Measurements from ENCODE around the gene WDSUB1.

WDSUB1 gene

DNA sequence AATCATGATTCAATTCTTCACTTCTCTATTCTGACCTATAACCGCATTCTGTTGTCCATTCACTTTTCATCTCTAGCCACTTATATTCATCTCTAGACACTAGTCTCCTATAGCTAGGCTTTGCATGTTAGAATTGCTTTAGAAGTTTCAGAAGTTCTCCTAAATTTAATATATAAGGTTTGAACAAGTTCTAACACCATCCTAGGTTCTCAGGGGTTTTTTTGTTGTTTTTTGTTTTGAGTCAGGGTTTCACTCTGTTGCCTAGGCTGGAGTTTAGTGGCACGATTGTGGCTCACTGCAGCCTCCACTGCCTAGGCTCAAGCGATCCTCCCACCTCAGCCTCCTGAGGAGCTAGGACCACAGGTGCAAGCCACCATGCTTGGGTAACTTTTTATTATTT lies 19.9 kb downstream of the WDSUB1 start:
- no peak for DNase-seq

DNA sequence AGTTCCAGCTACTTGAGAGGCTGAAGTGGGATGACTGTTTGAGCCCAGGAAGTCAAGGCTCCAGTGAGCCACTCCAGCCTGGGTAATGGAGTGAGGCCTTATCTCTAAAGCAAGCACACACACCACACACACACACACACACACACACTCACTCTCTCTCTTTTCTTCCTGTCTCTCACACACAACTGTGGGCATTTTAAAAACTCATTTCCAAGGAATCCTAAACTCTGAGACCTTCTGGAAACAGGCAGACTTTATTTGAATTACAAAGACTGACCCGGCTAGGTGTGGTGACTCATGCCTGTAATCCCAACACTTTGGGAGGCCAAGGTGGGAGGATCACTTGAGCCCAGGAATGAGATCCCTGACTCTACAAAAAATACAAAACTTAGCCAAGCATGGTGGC lies 21.3 kb downstream of the WDSUB1 start:
- DNase-seq = no peak

DNA sequence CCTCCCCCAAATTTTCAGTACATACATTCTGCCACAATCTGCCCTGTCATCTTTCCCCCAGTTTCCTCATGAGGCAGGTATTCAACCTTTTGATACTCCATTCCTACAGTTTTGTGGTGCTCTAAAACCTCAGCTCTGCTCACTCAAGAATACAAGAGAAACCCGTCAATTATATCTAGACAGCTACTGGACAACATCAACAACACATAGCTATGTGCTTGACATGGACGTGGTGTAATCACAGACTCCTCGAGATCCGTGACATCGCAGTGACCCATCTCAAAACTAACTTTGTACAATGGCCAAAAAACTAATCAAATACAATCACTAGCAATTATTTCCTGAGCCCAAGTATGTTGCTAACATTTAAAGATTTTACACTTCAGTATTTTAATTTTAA lies 23.6 kb downstream of the WDSUB1 start:
- no peak for DNase-seq

DNA sequence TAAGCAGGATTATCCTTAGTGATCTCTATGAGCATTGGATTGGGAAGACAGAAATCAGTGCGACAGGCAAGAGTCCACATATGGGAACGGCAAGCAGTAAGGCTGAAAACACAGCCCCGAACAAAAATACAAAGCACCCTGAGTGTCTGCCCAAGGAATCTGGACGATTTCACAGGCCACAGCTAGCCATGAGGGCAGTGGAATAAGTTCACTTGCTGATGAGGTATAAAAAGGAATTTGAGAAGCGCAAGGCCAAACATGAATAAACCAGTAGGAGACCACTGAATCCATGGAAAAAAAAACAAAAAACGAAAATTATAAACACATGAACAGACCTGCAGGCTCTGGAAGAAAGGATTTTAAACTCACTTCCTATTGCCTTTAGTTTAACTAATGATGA lies 24.3 kb downstream of the WDSUB1 start:
- no peak for DNase-seq

DNA sequence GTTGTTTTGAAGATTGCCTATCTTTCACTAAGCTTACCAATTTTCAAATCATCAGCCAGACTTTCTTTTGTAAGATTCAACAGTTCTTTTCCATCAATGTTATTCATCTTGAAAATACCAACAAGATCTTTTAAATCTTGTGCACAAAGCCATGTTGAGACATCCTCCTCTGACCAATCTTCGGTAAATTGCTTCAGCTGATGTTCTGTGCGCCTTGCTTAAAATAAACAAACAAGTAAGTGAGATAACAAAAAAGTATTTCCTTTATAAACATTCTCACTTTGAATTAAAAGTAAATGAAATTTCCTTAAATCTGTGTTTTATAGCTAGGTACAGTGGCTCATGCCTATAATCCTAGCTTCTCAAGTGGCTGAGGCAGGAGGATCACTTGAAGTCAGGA lies 30.3 kb downstream of the WDSUB1 start:
- DNase-seq = no peak

DNA sequence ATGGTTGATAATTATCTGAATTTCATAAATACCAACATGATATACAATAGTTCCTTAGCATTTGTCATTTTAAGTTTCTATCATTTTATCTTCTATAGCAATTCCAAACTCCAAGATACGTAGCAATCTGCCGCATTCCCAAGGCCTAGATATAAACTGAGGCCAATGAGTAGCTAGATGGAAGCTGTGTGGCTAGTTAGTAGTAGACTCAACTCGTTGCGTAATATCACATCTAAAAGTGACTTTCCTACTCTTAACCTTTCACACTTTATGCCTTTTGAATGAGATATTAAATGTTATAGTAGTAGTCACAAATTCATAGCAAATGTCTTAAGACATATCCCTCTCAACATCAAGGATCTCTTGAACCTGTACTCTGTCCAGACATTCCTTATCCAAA lies 33.6 kb downstream of the WDSUB1 start:
- DNase-seq = no peak

DNA sequence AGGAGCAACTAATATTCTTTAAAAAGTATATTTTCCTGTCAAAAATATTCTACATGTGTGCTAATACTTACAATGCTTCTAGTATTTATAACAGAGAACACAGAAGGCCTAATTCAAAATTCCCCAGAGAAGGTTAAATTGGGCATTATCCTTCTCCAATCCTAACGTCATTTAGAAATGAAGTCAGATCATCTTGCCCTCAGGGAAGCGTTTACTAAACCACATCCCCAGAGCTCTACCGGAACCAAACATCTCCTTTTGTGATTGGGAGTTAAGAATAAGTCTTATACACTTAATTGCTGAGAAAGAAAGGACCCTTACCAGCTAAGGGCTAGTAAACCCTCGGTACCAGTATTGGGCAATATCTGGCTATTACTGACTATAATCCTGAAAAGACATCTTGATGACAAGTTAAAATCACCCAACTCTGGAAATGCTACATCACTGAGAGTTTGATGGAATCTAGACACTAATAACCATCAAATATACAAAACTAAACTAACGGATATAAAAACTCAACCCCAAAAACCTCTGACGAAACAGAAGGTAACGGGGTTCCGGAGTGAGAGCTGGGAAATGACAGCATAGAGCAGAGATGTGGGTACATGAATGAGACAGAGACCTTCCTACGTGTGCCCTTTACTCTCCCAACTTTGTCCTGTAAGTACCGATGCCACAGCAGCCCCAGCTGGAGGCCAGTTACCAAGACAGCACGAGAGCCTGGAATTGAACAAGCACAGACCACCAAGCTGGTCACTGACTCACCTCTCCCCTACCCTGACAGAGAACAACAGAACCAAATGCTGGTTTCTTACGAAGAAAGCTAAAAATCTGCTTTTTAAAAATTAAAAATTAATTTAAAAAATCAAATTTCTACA lies 35.0 kb downstream of the WDSUB1 start:
- DNase-seq = no peak

DNA sequence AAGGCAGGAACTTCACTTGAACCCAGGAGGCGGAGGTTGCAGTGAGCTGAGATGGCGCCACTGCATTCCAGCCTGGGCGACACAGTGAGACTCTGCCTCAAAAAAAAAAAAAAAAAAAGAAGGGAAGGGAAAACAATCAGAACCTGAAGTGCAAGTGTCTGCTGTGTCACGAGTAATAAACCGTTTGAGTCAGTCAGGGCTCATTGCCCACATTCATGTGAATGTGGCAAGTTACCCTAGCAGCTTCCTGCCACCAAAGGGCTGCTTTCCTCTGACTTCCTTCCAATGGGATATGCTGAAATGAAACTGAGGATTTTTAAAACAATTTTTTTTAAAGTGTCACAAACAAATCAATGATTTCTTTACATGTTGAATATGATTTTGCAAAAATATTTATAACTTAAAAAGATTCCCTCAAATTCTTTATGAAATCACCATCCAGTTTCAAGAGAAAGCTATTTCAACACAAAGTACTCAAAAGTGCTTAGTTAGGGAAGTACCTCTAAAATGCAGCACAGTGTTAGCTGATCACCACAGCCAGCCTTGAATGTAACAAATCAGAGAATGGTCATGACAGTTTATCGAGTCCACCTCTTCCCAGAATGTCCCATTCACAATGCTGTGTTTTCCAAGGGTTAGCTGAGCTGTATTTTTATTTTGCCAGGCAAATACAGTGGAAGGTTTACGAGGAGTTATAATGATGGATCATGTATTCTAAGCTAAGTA lies 36.4 kb downstream of the WDSUB1 start:
- peak; percentile 74 for DNase-seq

DNA sequence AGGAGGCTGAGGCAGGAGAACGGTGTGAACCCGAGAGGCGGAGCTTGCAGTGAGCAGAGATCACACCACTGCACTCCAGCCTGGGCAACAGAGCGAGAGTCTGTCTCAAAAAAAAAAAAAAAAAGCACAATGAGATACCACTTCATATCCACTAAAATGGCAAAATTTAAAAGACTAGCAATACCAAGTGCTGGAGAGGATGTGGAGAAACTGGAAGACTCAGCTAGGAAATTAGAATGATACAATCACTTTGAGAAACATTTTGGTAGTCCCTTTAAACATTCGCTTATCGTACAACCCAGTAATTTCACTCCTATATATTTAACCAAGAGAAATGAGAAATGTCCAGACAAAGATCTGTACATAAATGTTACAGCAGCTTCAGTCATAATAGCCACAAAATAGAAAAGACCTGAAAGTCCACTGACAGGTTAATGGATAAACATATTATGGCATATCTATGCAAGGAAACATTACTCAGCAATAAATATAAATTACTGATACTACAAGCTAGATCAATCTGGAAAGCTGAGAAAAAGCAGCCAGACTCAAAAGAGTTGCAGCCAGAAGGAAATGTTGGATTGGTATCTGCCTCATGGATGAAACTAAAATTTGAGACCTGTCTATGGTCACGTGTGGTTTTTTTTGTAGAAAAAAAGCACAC lies 40.0 kb downstream of the WDSUB1 start:
- no peak for DNase-seq

DNA sequence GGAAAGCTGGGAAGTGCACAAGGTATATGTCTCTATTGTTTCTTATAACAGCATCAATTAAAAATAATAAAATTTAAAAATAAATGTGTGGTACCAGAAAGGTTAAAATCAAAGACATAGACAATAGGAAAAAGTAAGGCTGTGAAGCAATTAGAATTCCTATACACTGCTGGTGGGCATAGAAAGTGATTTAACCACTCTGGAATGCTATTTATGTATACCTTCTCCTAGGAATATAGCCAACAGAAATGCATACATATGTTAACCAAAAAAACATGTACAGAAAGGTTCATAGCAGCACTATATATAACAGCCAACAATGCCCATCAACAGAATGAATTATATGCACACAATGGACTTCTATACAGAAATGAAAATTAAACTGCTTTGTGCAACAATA lies 43.0 kb downstream of the WDSUB1 start:
- no peak for DNase-seq

DNA sequence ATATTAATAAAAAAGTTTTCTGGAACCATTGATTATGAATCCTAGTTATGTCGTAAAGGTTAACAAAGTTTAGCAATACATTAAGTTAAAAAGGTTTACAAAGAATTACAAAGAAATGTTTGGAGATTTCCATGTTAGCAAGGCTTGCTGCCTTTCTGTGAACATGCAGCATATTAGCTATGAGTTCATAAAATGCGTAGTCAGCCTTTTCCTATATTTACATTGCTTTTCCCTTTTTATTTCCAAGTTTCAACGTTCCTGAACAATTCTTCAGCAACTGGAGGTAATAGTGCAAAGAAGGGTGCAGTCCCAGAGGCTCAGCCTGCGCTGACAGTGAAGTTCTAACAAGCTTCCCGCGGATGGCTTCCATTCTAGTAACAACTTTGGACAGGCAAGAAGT lies 51.6 kb downstream of the WDSUB1 start:
- DNase-seq = no peak

DNA sequence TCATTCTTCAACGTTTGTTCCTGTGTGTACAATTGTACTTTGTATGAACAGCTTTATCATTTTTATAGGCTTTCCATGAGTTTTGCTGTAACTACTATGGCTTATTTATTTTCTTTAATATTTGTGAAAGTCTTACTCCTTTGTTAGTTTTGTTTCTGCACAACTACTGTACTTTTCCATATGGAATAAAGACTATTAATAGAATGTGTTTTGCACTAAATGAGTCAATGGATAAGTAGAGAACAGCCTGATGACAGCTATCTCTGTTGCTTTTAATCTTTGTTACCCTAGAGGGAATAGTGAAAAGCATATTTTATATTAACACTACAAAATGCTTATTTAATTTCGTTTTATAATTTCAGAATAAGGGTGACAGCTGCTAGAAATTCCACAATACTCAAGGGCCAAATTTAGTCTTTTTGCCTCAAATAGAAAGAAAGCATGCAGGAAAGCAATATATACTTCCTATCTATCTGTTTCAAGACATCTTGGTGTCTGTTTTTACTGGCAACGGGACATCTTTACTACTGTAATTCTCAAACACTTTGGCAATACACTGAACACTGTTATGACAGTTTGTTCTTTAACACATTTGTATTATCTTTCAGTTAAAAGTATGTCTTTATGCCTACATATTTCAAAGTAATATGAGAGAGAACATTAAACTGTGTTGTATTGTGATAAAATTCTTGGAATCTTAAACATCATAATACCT lies 53.9 kb downstream of the WDSUB1 start:
- no peak for DNase-seq

DNA sequence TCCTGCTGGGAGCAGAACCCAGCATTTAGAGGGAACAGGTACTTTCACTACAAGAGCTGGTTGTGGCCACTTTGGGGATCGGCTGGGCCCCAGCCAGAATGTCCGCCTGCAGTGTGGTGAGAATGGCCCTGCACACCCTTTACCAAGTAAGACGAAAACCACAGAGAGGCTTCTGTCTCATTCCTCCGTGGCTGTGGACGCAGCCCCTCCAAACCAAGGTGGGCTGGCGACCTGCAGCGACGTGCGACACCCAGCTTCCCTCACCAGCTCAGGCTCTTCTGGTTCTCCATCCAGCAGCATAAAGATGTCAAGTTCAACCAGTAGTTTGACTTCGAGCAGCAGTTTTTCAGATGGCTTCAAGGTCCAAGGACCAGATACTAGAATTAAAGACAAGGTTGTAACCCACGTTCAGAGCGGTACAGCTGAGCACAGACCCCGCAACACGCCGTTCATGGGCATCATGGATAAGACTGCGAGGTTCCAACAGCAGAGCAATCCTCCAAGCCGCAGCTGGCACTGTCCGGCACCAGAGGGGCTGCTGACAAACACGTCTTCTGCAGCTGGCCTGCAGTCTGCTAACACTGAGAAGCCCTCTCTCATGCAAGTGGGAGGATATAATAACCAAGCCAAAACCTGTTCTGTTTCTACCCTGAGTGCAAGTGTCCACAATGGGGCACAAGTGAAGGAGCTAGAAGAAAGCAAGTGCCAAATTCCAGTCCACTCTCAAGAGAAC lies 56.2 kb downstream of the WDSUB1 start:
- DNase-seq = no peak

DNA sequence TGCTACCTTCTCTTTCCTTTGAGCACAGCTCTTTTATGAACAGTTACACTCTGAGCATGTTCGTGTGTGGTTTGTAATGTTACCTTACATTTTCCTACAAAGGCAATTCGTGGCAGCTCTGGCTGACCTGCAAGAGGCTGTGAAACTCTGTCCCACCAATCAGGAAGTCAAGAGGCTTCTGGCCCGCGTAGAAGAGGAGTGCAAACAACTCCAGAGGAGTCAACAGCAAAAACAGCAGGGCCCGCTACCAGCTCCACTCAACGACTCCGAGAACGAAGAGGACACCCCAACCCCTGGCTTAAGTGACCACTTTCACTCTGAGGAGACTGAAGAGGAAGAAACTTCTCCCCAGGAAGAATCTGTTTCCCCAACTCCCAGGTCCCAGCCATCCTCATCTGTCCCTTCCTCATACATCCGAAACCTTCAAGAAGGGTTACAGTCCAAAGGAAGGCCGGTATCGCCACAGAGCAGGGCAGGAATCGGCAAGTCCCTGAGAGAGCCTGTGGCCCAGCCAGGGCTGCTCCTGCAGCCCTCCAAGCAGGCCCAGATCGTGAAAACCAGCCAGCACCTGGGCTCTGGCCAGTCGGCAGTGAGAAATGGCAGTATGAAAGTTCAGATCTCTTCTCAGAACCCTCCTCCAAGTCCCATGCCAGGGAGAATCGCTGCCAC lies 56.9 kb downstream of the WDSUB1 start:
- no peak for DNase-seq

DNA sequence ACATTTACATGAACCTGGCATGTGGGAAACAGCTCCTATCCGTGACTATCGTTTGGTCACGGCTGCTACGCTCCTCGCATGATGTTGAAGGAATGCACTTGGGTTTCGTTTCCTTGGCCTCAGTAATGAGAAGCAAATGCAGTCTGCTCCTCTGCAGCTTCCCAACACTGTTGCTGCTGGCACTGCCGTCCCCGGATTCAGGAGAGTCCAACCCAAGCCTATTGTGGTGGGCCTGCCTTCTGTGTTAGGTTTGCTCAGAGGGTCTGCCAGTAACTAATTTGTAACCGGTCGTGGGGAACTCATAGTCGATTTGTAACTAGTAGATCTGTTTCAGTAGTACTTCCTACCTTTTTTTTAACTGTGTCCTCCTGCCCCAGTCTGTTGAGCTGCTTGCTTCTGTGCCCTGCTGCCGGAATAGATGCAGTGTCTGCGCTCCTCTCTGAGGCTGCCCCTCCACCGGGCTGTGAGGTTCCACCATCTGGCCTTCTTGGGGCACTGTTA lies 58.4 kb downstream of the WDSUB1 start:
- DNase-seq = no peak

DNA sequence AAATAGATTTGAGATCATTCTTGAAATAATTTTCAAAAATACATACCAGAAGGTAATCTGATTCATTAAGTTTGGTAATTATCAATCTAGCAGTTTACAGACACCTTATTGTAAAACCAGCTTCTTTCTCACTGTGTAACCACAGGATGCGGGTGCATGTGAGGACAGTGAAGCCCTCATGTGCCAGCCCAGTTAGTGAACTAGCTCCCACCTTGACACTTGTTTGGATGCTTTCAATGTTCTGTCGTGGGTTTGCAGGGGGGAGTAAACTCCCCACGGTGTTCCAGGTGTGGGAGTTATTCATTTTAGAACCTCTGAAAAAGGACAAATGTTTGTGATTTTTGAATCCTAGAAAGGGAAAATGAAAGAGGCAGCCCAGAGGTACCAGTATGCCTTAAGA lies 59.0 kb downstream of the WDSUB1 start:
- no peak for DNase-seq

DNA sequence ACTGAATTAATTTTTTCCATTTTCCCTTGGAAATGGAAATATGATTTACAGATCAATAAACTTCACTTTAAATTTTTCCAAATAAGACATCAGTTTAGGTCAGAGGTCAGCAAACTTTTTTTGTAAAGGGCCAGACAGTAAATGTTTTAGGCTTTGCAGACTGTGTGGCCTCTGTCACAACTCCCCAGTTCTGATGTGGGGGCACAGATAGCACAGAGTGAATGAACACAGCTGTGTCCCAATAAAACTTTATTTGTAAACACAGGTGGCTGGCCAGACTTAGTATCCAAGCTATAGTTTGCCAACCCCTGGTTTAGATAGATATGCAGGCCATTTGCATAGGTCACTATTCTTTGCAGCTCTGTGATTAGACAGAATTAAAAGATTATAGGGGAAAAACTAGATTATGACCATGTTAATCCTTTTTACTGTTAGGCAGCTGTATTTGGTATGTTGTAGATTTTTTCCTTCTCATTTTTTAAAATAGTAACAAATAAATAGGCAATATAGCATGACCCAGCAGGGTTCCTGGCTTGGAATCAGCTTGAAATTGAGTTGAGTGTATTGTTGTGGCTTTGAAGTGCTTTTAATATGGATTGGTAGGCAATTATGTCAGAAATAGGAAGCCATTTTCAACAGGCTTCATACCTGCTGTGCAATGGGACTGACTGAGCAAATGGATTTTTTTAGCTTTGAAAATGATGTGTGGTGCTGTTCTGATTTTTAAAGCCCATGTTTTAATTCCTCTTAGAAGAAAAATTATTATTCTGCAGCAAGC lies 59.7 kb downstream of the WDSUB1 start:
- no peak for DNase-seq

DNA sequence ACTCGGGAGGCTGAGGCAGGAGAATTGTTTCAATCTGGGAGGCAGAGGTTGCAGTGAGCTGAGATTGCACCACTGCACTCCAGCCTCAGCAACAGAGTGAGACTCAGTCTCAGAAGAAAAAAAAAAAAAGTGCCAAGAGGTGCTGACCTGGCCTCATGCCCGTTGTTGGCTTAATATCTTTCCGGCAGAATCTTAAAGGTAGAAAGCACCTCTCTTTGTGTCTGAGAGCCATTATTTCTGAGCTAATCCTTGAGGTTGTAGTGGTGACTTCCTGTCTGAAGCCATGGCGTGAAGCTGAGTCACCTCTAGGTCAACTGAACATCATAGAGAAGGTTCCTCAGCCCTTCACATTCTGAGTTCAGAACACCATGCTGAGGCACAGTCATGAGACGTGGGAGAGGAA lies 60.4 kb downstream of the WDSUB1 start:
- no peak for DNase-seq

DNA sequence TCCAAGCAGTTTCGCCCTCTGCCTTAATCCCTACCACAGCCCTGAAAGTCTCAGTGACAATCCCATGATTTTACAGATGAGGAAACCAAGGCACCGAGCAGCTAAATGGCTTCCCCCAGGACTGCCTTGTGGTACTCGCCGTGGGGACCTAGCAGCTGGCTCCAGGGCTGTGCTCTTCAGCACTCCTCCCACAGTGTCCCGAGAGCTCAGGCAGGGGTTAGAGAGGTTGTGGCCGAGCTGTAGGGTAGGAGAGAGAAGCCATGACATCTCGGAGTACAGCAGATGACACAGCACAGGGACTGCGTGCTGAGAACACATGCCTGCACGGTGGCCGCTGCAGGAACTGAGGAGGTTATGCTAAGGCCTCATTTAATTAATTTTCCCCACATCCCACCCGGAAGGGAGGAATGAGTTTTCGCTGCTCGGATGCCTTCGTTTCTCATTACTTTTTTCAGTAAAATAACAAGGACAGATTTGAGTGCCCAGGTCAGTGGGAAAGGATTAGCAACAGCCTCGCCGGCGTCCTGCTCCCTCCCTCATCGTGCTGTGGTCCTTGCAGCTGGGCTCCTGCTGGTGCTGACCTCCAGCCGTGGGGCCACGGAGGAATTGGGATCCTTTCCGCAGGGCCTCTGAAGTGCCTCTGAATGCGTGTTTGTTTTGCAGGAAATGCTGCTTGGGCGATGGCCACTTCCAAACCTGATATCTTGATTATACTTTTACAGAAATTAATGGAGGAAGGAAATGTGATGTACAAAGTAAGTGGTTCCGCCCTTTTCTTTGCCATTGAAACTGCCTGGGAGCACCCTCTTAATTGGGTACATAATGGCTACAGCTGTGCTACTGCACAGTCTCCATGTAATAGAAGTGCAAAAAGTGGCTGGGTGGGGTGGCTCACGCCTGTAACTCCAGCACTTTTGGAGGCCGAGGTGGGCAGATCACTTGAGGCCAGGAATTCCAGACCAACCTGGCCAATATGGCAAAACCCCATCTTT lies 61.2 kb downstream of the WDSUB1 start:
- no peak for DNase-seq

Measured in midbrain (tissue), 1 donor.